Fibroblast of the aortic adventitia (primary cell): ENCODE results near the gene ILK. TPM values are rescaled to one million over a fixed set of nuclear protein-coding genes. Genes with fewer than 3 reads are reported as not detected.
A peak's percentile ranks its signal among the peaks of the same experiment; 100 is the strongest.

ENCODE experiments used
- DNase-seq: peaks from one replicate; pipeline ENCODE4 v3.0.0-alpha.2; 2010; ENCODE audit warnings: low read depth
- H3K4me3 ChIP-seq: 2 replicates; pipeline ENCODE4 v1.5.1; 2011; ENCODE audit warnings: low read depth, mild to moderate bottlenecking, control low read depth, low read length, moderate library complexity
- total RNA-seq: library from RNA; depleted of rRNA; stranded (reverse); fragments of >200 nt; gene quantifications from 2 replicates; pipeline ENCODE4 v1.2.3, GENCODE V29; 2012; ENCODE audit warnings: low replicate concordance
- TF ChIP-seq, protein P1 (sequence below): IDR thresholded peaks from 2 replicates; pipeline ENCODE4 v1.5.1; 2011; ENCODE audit warnings: mild to moderate bottlenecking, low read length, control low read depth, inconsistent platforms; ENCODE audit not compliant: insufficient read depth

ILK gene
- 115 and 145 TPM in 2 replicates for total RNA-seq

DNA sequence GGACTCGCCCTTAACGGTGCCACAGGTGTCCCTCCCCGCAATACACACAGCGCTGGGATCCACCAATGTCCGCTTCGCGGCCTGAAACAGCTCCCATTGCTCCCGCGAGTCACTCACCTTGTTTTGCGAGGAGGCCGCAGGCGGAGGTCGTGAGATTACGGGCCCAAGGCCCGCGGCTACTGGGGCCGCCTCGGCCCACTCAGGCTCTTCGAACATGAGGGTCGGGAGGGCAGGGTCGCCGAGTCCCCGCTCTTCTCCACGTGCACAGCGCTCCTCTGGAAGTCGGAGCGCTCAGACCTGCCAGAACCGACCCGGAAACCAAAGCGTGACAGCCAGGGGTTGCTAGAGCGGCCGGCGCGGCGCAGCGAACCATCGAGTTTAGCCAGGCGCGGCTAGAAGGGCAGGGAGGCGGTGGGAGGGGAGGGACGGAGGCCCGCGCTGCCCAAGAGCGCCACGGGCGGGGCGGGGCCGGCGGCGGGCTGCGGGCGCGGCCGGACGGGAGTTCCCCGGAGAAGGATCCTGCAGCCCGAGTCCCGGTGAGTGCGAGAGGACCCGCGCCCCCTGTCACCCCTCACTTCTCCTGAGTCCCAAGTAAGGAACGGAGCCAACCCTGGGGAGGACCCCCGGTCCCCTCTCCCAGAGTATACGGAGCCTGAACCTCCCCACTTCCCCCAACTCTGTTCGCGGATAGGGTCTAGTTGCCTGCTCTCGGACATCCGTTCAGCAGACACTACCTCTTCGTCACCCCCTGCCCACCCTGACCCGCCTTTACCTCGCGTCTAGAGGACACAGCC is at the start of gene ILK, which contains the start of gene RRP8:
TSS of gene ILK (plus strand) at position 488 of the 794 bp plus-strand sequence. CDS start 498 bp downstream, outside the sequence.
TSS of gene RRP8 (minus strand) at position 330 of the 794 bp plus-strand sequence. CDS start at position 216, 114 bp downstream.
- peak; percentile 85 for DNase-seq
- peak within 1 kb of the TSS; percentile 99 for H3K4me3 ChIP-seq
- TF ChIP-seq, protein P1, sequence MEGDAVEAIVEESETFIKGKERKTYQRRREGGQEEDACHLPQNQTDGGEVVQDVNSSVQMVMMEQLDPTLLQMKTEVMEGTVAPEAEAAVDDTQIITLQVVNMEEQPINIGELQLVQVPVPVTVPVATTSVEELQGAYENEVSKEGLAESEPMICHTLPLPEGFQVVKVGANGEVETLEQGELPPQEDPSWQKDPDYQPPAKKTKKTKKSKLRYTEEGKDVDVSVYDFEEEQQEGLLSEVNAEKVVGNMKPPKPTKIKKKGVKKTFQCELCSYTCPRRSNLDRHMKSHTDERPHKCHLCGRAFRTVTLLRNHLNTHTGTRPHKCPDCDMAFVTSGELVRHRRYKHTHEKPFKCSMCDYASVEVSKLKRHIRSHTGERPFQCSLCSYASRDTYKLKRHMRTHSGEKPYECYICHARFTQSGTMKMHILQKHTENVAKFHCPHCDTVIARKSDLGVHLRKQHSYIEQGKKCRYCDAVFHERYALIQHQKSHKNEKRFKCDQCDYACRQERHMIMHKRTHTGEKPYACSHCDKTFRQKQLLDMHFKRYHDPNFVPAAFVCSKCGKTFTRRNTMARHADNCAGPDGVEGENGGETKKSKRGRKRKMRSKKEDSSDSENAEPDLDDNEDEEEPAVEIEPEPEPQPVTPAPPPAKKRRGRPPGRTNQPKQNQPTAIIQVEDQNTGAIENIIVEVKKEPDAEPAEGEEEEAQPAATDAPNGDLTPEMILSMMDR, result peak; percentile 28

DNA sequence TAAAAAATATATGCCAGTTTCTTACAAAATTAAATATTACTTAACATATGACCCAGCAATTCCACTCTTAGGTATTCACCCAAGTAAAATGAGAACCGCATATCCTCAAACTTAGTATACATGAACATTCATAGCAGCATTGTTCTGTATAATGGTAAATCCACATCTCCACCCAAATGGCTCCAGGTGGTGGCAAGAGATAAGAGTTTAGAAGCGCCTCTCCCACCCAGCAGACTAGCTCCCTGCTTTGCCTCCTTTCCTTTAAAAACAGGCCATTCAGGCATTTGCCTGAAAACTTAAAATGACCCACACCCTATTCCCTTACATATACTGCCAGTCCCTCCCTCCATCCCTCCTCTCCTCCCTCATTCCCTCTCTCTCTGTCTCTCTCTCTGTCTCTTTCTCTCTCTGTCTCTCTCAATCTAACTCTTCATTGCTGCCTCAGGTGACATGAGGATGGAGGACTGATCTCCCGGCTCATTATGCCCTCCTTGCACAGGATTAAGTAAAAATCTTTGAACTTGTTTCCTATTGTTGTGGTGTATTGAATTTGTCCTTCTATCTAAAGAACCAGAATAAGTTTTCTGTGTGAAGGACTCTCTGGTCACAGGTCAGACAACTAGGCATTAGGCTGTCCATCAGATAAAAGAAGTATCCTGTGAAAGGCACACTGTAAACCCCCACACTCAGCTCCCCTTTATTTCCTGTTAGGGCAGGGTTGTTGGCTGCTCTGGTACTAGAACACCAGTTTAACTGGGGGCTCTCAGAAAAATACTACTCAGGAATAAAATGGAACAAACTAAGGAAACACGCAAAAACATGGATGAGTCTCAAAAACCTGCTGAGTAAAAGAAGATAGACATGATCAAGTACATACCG is 48.5 kb upstream of the ILK start:
- H3K4me3 ChIP-seq, result no peak overlapping the region
- no peak for DNase-seq
- TF ChIP-seq, protein P1, result no peak

DNA sequence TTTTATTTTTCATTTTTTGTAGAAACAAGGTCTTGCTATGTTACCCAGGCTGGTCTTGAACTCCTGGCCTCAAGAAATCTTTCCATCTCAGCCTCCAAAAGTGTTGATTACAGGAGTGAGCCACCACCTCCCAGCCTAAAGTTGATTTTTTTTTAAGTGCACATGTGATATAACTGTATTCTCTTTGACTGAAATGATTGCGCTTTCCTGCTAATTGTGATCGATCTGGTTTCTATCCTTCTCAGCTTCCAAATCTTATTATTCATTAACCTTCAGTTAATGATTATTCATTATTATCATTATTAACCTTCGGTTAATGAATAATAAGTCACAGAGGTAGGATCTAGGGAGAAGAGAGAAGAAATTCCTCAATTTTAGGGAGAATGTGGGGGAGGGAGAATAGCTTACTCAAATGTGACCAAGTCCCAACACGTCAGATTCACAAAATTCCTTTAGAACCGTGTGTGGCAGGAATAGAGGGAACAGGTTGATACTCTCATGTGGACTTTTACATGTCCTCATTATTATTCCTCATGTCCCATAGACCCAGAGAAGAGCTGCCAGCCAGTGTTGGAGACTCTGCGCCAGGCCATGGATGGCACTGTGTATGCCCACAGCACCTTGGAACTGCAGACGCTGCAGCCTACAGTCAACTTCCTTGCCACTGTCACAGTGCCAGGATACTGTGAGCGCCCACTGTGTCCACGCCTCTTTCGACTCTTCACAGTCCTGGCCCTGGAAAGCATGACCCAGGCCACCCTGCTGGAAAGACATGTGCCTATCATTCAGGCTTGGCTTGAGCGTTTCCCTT is 47.2 kb upstream of the ILK start:
- no peak for DNase-seq
- TF ChIP-seq, protein P1, result no peak
- H3K4me3 ChIP-seq, result no peak overlapping the region

DNA sequence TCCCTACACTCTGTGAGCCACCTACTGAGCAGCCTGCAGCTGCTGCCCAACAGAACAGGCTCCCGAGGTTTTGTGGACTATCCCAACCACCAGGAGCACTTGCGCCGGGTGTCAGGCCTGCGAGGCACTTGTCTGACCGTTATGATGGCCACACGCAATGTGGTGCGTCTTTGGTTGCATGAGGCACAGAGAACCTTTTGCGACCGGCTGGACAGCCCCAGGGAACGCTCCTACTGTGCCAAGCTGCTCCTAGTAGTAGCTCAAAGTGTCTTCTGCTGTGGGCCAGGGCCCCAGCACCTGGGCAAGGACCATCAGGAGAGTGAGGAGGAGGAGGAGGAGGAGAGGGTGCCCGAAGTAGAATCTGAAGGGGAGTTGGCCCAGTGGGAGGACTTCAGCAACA is 46.5 kb upstream of the ILK start:
- DNase-seq, result no peak
- TF ChIP-seq, protein P1, result no peak
- no peak overlapping the region for H3K4me3 ChIP-seq

DNA sequence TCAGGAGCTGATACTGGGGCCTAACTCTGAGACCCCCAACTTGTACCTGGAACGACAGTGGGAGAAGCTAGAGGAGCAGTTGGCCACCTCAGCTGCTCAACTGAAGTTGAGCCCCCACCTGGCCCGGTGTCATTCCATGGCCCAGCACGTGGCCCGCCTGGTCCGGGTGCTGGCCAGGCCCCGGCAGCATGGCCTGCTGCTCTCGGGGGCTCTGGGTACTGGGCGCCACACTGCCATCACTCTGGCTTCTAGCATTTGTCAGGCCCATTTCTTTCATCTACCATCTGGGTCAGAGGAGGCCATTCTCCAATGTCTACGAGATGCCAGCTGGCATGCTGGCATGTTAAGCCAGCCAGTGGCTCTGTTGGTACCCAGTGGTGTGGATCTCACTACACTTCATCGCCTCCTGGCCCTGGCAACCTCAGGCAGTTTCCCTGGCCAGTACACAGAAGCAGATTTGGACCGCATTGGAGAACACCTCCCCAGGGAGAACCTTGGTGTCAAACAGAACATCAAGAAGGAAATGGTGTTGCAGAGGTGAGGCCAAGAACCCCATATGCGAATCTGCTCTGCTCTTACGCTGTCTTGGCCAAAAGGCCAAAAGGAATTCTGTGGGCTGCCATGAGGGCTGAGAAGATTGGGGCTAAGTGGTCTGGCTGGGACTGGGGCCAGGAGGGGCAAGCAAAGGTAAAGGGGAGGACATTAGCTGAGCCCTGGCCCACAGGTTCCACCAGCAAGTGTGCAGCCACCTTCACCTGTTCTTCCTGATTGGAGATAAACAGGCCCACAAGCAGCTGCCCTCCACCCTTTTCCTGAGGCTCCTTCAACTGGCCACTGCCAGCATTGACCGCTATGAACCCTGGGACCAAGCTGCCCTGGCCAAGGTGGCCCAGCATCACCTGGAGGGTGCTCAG is 45.6 kb upstream of the ILK start:
- DNase-seq, result no peak
- TF ChIP-seq, protein P1, result no peak
- no peak overlapping the region for H3K4me3 ChIP-seq
